ENCODE results near the gene SPON2. TPM values are rescaled to one million over a fixed set of nuclear protein-coding genes. Genes with fewer than 3 reads are reported as not detected.

The SPON2 gene
- total RNA-seq, 3 donors from 2014 or later = 35.3 to 59.4 (median 36.1) TPM

DNA sequence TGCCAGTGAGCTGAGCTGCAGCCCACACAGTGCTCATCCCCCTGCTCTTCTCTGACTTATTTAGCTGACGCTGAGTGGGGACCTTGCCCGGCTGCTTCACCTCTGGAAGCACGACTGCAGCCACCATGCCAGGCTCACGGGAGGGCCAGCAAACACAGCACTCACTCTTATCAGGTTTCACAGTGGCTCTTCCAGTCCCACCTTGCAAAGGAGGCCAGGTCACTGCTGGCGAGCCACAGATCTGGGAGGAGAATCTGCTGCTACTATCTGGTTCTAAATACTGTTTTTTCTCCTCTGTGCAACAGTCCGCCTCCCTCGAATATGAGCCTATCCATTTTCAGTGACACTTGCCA is 6.7 kb upstream of the SPON2 start:
- H3K27me3 ChIP-seq = no peaks in the 10 kb centered on the region
- H3K9me3 ChIP-seq = no peaks in the 10 kb centered on the region
- H3K27ac ChIP-seq = no peak overlapping the region
- H3K4me1 ChIP-seq = peaks cover 0 to 7% of the 10 kb centered on the region in 2 donors
- H3K36me3 ChIP-seq = no peaks in the 10 kb centered on the region
- DNase-seq (ENCODE audit: low spot score in 2 of 2) = no peak
- no peak overlapping the region for H3K4me3 ChIP-seq
- intact Hi-C loops (cut with DNase I; ENCODE audit: low total_unique reads) = no loop called here
- TF ChIP-seq POLR2A (IDR thresholded peaks at IDR 0.05) = no peak
- no peak for TF ChIP-seq POLR2AphosphoS5 (IDR thresholded peaks at IDR 0.05)
- TF ChIP-seq, protein P1, sequence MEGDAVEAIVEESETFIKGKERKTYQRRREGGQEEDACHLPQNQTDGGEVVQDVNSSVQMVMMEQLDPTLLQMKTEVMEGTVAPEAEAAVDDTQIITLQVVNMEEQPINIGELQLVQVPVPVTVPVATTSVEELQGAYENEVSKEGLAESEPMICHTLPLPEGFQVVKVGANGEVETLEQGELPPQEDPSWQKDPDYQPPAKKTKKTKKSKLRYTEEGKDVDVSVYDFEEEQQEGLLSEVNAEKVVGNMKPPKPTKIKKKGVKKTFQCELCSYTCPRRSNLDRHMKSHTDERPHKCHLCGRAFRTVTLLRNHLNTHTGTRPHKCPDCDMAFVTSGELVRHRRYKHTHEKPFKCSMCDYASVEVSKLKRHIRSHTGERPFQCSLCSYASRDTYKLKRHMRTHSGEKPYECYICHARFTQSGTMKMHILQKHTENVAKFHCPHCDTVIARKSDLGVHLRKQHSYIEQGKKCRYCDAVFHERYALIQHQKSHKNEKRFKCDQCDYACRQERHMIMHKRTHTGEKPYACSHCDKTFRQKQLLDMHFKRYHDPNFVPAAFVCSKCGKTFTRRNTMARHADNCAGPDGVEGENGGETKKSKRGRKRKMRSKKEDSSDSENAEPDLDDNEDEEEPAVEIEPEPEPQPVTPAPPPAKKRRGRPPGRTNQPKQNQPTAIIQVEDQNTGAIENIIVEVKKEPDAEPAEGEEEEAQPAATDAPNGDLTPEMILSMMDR (IDR thresholded peaks at IDR 0.05) = no peak

DNA sequence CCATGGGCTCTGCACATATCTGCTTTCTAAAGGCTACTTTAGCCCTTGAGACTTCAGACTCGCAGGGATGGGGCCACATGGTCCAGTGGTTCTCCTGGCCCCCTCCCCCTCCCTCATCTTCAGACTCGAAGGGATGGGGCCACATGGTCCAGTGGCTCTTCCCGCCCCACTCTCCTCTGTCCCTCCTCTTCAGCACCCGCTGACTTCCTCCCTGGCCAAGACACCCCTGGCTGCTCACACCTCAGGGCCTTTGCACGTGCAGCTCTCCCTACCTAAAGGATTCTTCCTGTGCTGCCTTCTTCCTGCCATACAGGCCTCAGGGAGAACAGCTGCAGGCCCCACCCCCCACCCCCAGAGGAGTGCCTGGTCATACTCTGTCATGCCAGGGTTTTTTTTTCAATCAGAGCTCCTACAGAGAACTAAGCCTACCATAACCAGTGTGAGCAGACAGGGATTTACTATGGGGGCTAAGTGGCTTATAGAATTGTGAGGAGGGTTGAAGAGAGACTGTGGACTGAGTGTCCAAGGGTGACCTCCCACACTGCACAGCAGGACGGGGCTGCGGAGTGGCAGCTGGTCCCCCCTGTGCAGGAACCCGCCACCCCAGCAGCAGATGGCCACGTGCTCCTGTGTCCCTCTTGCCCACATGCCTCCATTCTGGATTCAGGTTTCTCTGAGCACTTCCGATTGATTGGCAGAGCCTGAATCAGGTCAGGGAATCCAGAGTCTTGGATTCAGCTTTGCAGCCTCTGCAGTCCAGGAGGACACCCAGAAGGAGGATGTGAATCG is 6.1 kb upstream of the SPON2 start:
- H3K4me1 ChIP-seq = peaks cover 0 to 7% of the 10 kb centered on the region in 2 donors
- no peak overlapping the region for H3K27ac ChIP-seq
- no peak overlapping the region for H3K4me3 ChIP-seq
- intact Hi-C loops (cut with DNase I; ENCODE audit: low total_unique reads) = no loop called here
- no peaks in the 10 kb centered on the region for H3K27me3 ChIP-seq
- H3K36me3 ChIP-seq = no peaks in the 10 kb centered on the region
- DNase-seq (ENCODE audit: low spot score in 2 of 2) = no peak
- H3K9me3 ChIP-seq = no peaks in the 10 kb centered on the region
- TF ChIP-seq, protein P1 (IDR thresholded peaks at IDR 0.05) = no peak
- no peak for TF ChIP-seq POLR2A (IDR thresholded peaks at IDR 0.05)
- TF ChIP-seq POLR2AphosphoS5 (IDR thresholded peaks at IDR 0.05) = no peak

DNA sequence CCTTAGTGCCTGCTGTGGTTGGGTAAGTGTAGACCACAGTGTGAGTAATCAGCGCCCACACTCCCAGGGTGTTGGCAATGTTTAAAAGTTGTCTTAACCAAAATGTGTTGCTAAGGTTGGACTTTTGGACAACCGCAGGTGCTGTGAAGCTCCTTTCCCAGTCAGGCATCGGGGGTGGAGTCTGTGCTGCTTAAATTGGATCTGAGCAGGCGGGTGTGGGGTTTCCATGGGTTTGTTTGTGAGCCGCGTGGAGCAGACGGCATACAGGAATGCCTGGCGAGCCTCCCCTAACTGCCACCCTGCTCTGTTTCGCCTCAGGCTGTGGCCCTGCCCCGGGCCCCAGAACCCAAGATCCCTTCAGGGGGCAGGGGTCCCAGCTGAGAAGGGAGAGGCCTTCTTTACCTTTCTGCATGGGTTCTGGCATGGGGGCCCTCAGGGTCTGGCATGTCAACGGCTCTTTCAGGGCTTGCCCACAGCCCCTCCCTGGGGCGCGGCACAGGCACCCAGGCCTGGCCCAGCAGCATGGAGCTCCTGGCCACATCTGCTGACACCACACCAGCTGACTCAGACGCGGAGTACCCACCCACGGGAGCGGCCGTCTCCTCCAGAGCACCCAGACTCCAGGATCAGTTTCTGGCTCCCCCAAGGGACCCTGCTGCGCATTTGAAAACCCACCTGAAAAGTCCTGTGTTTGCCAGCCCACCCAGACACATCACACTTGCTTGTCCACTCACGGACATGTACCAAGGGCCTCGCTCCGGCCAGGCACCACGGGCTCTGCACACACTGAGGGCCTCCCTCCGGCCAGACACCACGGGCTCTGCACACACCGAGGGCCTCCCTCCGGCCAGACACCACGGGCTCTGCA is 5.1 kb upstream of the SPON2 start:
- peak overlapping the region; percentile 42 to 70 for H3K27ac ChIP-seq
- peak in 1 of 2 donors; percentile 49 for DNase-seq (ENCODE audit: low spot score in 2 of 2)

DNA sequence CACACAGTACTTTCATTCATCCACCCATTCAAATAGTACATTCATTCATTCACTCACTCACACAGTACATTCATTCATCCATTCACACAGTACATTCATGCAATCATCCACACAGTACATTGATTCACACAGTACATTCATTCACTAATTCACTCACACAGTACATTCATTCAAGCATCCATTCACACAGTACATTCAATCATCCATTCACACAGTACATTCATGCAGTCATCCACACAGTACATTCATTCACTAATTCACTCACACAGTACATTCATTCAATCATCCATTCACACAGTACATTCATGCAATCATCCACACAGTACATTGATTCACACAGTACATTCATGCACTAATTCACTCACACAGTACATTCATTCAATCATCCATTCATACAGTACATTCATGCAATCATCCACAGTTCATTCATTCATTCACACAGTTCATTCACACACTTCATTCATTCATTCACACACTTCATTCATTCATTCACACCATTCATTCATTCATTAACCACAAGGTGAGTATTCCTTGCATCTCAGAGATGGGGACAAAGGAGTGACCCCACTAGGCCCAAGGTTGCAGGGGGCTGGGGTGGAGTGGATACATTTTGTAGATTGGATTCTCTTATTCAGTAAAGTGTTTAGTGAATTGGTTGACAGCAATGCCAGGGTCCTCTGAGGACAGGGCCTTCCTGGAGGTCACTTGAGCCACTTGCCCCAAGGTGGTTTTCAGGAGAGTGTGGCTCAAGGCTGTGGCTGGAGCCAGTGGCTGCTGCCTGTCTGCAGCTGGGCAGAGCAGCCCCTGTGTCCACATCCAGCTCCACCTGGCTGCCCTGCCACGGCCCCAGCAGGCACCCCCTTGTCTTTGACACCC is 4.3 kb upstream of the SPON2 start:
- H3K36me3 ChIP-seq = no peaks in the 10 kb centered on the region
- no peak for DNase-seq (ENCODE audit: low spot score in 2 of 2)
- no peak overlapping the region for H3K4me3 ChIP-seq
- no peaks in the 10 kb centered on the region for H3K9me3 ChIP-seq
- intact Hi-C loops (cut with DNase I; ENCODE audit: low total_unique reads) = no loop called here
- H3K27ac ChIP-seq = peak overlapping the region; percentile 42 to 86
- peaks cover 0 to 9% of the 10 kb centered on the region in 2 donors for H3K27me3 ChIP-seq
- H3K4me1 ChIP-seq = peaks cover 7% of the 10 kb centered on the region in 2 donors
- TF ChIP-seq POLR2A (IDR thresholded peaks at IDR 0.05) = no peak
- TF ChIP-seq, protein P1 (IDR thresholded peaks at IDR 0.05) = no peak
- no peak for TF ChIP-seq POLR2AphosphoS5 (IDR thresholded peaks at IDR 0.05)

More for the DNA sequence above, 5.1 kb upstream of the SPON2 start:
- H3K4me1 ChIP-seq = peaks cover under 1 to 7% of the 10 kb centered on the region in 2 donors
- TF ChIP-seq POLR2AphosphoS5 (IDR thresholded peaks at IDR 0.05) = no peak
- TF ChIP-seq POLR2A (IDR thresholded peaks at IDR 0.05) = no peak
- TF ChIP-seq, protein P1 (IDR thresholded peaks at IDR 0.05) = no peak
- intact Hi-C loops (cut with DNase I; ENCODE audit: low total_unique reads) = no loop called here
- no peak overlapping the region for H3K4me3 ChIP-seq
- H3K36me3 ChIP-seq = no peaks in the 10 kb centered on the region
- no peaks in the 10 kb centered on the region for H3K9me3 ChIP-seq
- H3K27me3 ChIP-seq = peaks cover 0 to under 1% of the 10 kb centered on the region in 2 donors
